ENCODE measurements around the gene ZBTB40. TPM values are rescaled to one million over a fixed set of nuclear protein-coding genes. Genes with fewer than 3 reads are reported as not detected.

The ZBTB40 gene
- total RNA-seq, 4 donors from 2014 or later = 12.0 to 17.3 (median 12.5) TPM

- H3K27ac ChIP-seq = no peak overlapping the region
- intact Hi-C loops (cut with DNase I; ENCODE audit: low total_unique reads) (loop anchor here (1.0 to 5.0 kb wide), 3 partner anchors 52 to 222 kb away; no protein-coding TSS in a partner anchor), in situ Hi-C loops (cut with MboI; ENCODE audit: low sequenced_read_pairs in 4 of 4) (loop anchor here in 2 of 4 donors (5.0 to 25.0 kb wide), 2 partner anchors 222 to 308 kb away; partner anchors contain the start of gene C1QC (in 1 of the 2))
- no peaks in the 10 kb centered on the region for H3K27me3 ChIP-seq
- no peak overlapping the region for H3K4me3 ChIP-seq
- H3K36me3 ChIP-seq = no peaks in the 10 kb centered on the region
- no peaks in the 10 kb centered on the region for H3K9me3 ChIP-seq
- peaks cover 13 to 19% of the 10 kb centered on the region in 2 donors for H3K4me1 ChIP-seq
- TF ChIP-seq POLR2A (IDR thresholded peaks at IDR 0.05) (no peak), CTCF (IDR thresholded peaks at IDR 0.05 in 4 of 5, conservative IDR thresholded peaks at IDR 0.05 in 1 of 5) (peak; percentile 70 to 85 (median 76))
- peak; percentile 65 to 76 for DNase-seq
- ATAC-seq = peak; percentile 81 to 89
Observed at GRCh38 chr1:22420455-22421053, 31.1 kb upstream of the ZBTB40 start.

GRCh38 chr1:22426781-22427180 lies 24.9 kb upstream of the ZBTB40 start:
- intact Hi-C loops (cut with DNase I; ENCODE audit: low total_unique reads) = no loop called here
- no peak overlapping the region for H3K27ac ChIP-seq
- H3K36me3 ChIP-seq = no peaks in the 10 kb centered on the region
- H3K27me3 ChIP-seq = no peaks in the 10 kb centered on the region
- in situ Hi-C loops (cut with MboI; ENCODE audit: low sequenced_read_pairs in 4 of 4) = no loop called here
- no peak for ATAC-seq
- no peaks in the 10 kb centered on the region for H3K9me3 ChIP-seq
- no peaks in the 10 kb centered on the region for H3K4me1 ChIP-seq
- no peak for TF ChIP-seq POLR2A (IDR thresholded peaks at IDR 0.05)
- TF ChIP-seq CTCF (IDR thresholded peaks at IDR 0.05 in 4 of 5, conservative IDR thresholded peaks at IDR 0.05 in 1 of 5) = no peak
- no peak for DNase-seq
- H3K4me3 ChIP-seq = no peak overlapping the region

- ATAC-seq = peak; percentile 80 to 93
- in situ Hi-C loops (cut with MboI; ENCODE audit: low sequenced_read_pairs in 4 of 4) = no loop called here
- TF ChIP-seq POLR2A (IDR thresholded peaks at IDR 0.05) (no peak), CTCF (IDR thresholded peaks at IDR 0.05 in 4 of 5, conservative IDR thresholded peaks at IDR 0.05 in 1 of 5) (no peak)
- H3K4me1 ChIP-seq = no peaks in the 10 kb centered on the region
- no peak overlapping the region for H3K27ac ChIP-seq
- H3K9me3 ChIP-seq = no peaks in the 10 kb centered on the region
- no peaks in the 10 kb centered on the region for H3K27me3 ChIP-seq
- no peak for DNase-seq
- intact Hi-C loops (cut with DNase I; ENCODE audit: low total_unique reads) = no loop called here
- no peaks in the 10 kb centered on the region for H3K36me3 ChIP-seq
- H3K4me3 ChIP-seq = peak overlapping the region; percentile 36 to 52 (median 42)
Observed at GRCh38 chr1:22428672-22429071, 23.0 kb upstream of the ZBTB40 start.

- intact Hi-C loops (cut with DNase I; ENCODE audit: low total_unique reads) (no loop called here), in situ Hi-C loops (cut with MboI; ENCODE audit: low sequenced_read_pairs in 4 of 4) (no loop called here)
- ATAC-seq = no peak
Observed at GRCh38 chr1:22431965-22432364, 19.7 kb upstream of the ZBTB40 start.

More at GRCh38 chr1:22431965-22432364, 19.7 kb upstream of the ZBTB40 start:
- TF ChIP-seq CTCF (IDR thresholded peaks at IDR 0.05 in 4 of 5, conservative IDR thresholded peaks at IDR 0.05 in 1 of 5) (no peak), POLR2A (IDR thresholded peaks at IDR 0.05) (no peak)
- no peak for DNase-seq
- Histone ChIP-seq H3K4me1 (no peaks in the 10 kb centered on the region), H3K27me3 (no peaks in the 10 kb centered on the region), H3K36me3 (no peaks in the 10 kb centered on the region), H3K9me3 (no peaks in the 10 kb centered on the region), H3K4me3 (no peak overlapping the region), H3K27ac (no peak overlapping the region)

Data from gastrocnemius medialis (tissue), 4 donors.